Neuronal stem cell (in vitro differentiated cells): ENCODE data around the gene RTP2.

Experiments
- DNase-seq: peaks from one replicate; pipeline ENCODE4 v3.0.0-alpha.2; 2013; ENCODE audit warnings: low spot score
- H2AFZ ChIP-seq: one replicate; pipeline ENCODE4 v1.6.1; 2013; ENCODE audit warnings: mild to moderate bottlenecking, low read length, inconsistent platforms
- H2AK5ac ChIP-seq: 2 replicates; pipeline ENCODE4 v1.6.1; 2013; ENCODE audit warnings: low read depth, mild to moderate bottlenecking, inconsistent platforms, low read length, moderate library complexity, mixed read lengths
- H2BK120ac ChIP-seq: 2 replicates; pipeline ENCODE4 v1.6.1; 2013; ENCODE audit warnings: low read depth, mild to moderate bottlenecking, inconsistent platforms, low read length, moderate library complexity, mixed read lengths
- H2BK12ac ChIP-seq: one replicate; pipeline ENCODE4 v1.6.1; 2013; ENCODE audit warnings: low read length, inconsistent platforms
- H2BK15ac ChIP-seq: 2 replicates; pipeline ENCODE4 v1.6.1; 2013; ENCODE audit warnings: mild to moderate bottlenecking, low read length, inconsistent platforms, mixed read lengths
- H2BK5ac ChIP-seq: one replicate; pipeline ENCODE4 v1.6.1; 2013; ENCODE audit warnings: inconsistent platforms, mild to moderate bottlenecking, low read length, moderate library complexity
- H3K14ac ChIP-seq: one replicate; pipeline ENCODE4 v1.6.1; 2013; ENCODE audit warnings: low read length, inconsistent platforms
- H3K18ac ChIP-seq: 2 replicates; pipeline ENCODE4 v1.6.1; 2013; ENCODE audit warnings: low read length, inconsistent platforms
- H3K23ac ChIP-seq: 2 replicates; pipeline ENCODE4 v1.6.1; 2013; ENCODE audit warnings: low read depth, mild to moderate bottlenecking, mixed read lengths, low read length, inconsistent platforms; ENCODE audit not compliant: poor library complexity
- H3K27ac ChIP-seq: replicated peaks from 3 replicates; pipeline ENCODE4 v1.5.1; 2013; ENCODE audit warnings: low read length, inconsistent platforms
- H3K27me3 ChIP-seq, 3 experiments: 2 replicates each; pipeline ENCODE4 v1.6.1; 2013; ENCODE audit warnings: low read length in 3 of 3, mild to moderate bottlenecking in 2 of 3, inconsistent platforms in 1 of 3, low read depth in 1 of 3, mixed read lengths in 1 of 3, moderate library complexity in 1 of 3; ENCODE audit not compliant: control insufficient read depth in 3 of 3, insufficient read depth in 3 of 3
- H3K36me3 ChIP-seq, 2 donors: replicated peaks in 1 of 2; 2 replicates each; pipeline ENCODE4 v1.6.1; 2013; ENCODE audit warnings: low read length in 2 of 2; ENCODE audit not compliant: control insufficient read depth in 2 of 2, insufficient read depth in 2 of 2
- H3K4ac ChIP-seq: 2 replicates; pipeline ENCODE4 v1.6.1; 2013; ENCODE audit warnings: inconsistent platforms, mild to moderate bottlenecking, low read length, moderate library complexity
- H3K4me1 ChIP-seq, 2 donors: 1 replicate in 1 of 2; 2 replicates in 1 of 2; pipeline ENCODE4 v1.6.1; 2013; ENCODE audit warnings: low read length in 2 of 2, low read depth in 1 of 2; ENCODE audit not compliant: control insufficient read depth in 2 of 2, insufficient read depth in 1 of 2
- H3K4me2 ChIP-seq: one replicate; pipeline ENCODE4 v1.6.1; 2013; ENCODE audit warnings: mild to moderate bottlenecking, low read length, inconsistent platforms; ENCODE audit not compliant: insufficient read depth, poor library complexity, severe bottlenecking
- H3K4me3 ChIP-seq, 2 donors: 2 replicates each; pipeline ENCODE4 v1.5.1; 2013; ENCODE audit warnings: low read length in 2 of 2, mild to moderate bottlenecking in 2 of 2, inconsistent platforms in 1 of 2, moderate library complexity in 1 of 2
- H3K79me1 ChIP-seq: one replicate; pipeline ENCODE4 v1.6.1; 2013; ENCODE audit warnings: low read depth, mild to moderate bottlenecking, inconsistent platforms, low read length, moderate library complexity
- H3K9ac ChIP-seq: one replicate; pipeline ENCODE4 v1.6.1; 2013; ENCODE audit warnings: mild to moderate bottlenecking, low read depth, low read length, inconsistent platforms; ENCODE audit not compliant: poor library complexity
- H3K9me3 ChIP-seq, 2 donors: replicated peaks in 1 of 2; 2 replicates each; pipeline versions ENCODE3 to v1.6.1; 2013; ENCODE audit warnings: low read length in 2 of 2, mild to moderate bottlenecking in 2 of 2, inconsistent platforms in 1 of 2, low read depth in 1 of 2, mixed read lengths in 1 of 2, moderate library complexity in 1 of 2; ENCODE audit not compliant: control insufficient read depth in 2 of 2, insufficient read depth in 1 of 2
- H4K8ac ChIP-seq: one replicate; pipeline ENCODE4 v1.6.1; 2013; ENCODE audit warnings: low read depth, mild to moderate bottlenecking, inconsistent platforms, low read length, moderate library complexity
- H4K91ac ChIP-seq: one replicate; pipeline ENCODE4 v1.6.1; 2013; ENCODE audit warnings: low read length, low read depth, mild to moderate bottlenecking, inconsistent platforms; ENCODE audit not compliant: poor library complexity
- WGBS, 2 donors: extraction: QIAGEN DNeasy Blood & Tissue Kit; methylation state at CpG; one replicate each; pipeline ENCODE4 v1.1.7; 2013; ENCODE audit warnings: missing lambda C conversion rate in 2 of 2, mixed read lengths in 1 of 2; ENCODE audit not compliant: insufficient read length in 2 of 2, insufficient replicate concordance in 1 of 2; ENCODE audit errors: extremely low coverage in 2 of 2; 5-methylcytosine and 5-hydroxymethylcytosine counted together

Gene RTP2

GRCh38 chr3:187669675-187670504 is 32.5 kb downstream of the RTP2 start, which contains the start of gene SST:
Gene SST (minus strand): TSS chr3:187670394. CDS start chr3:187670291, 103 bp downstream.
- Histone ChIP-seq H2BK5ac (no peak within 1 kb of the TSS), H3K9ac (no peak within 1 kb of the TSS), H3K4me2 (peak within 1 kb of the TSS; percentile 45), H2AFZ (peak within 1 kb of the TSS; percentile 8), H3K18ac (no peak within 1 kb of the TSS), H3K23ac (no peak within 1 kb of the TSS), H3K36me3 (no peaks in the 10 kb centered on the region), H3K14ac (no peak within 1 kb of the TSS), H2AK5ac (no peak within 1 kb of the TSS), H3K4me1 (peaks cover 0 to 4% of the 10 kb centered on the region in 2 donors), H2BK12ac (no peak within 1 kb of the TSS), H3K79me1 (no peaks in the 10 kb centered on the region), H3K27ac (no peak within 1 kb of the TSS), H2BK120ac (no peak within 1 kb of the TSS), H3K9me3 (no peaks in the 10 kb centered on the region), H3K4ac (no peak within 1 kb of the TSS), H3K27me3 (peaks cover 0 to 38% (median 6%) of the 10 kb centered on the region in 3 experiments), H4K91ac (no peak within 1 kb of the TSS), H2BK15ac (no peak within 1 kb of the TSS), H4K8ac (no peak within 1 kb of the TSS), H3K4me3 (no peak within 1 kb of the TSS)
- no CpG with 5 or more reads among the region's 46 CpGs for WGBS, 2 donors
- DNase-seq: peak; percentile 82

- Histone ChIP-seq H3K27me3 (peaks cover 0 to 34% (median 6%) of the 10 kb centered on the region in 3 experiments), H3K9ac (no peak overlapping the region)
Measured at GRCh38 chr3:187667526-187667925, 34.8 kb downstream of the RTP2 start.

GRCh38 chr3:187665764-187666402 is 36.5 kb downstream of the RTP2 start:
- H4K8ac ChIP-seq: no peak overlapping the region
- DNase-seq: no peak
- H2BK12ac ChIP-seq: no peak overlapping the region
- no peak overlapping the region for H3K4me3 ChIP-seq
- no peak overlapping the region for H2BK120ac ChIP-seq
- H3K36me3 ChIP-seq: no peaks in the 10 kb centered on the region
- no peak overlapping the region for H2BK5ac ChIP-seq
- H3K4ac ChIP-seq: no peak overlapping the region
- H4K91ac ChIP-seq: no peak overlapping the region
- H3K27me3 ChIP-seq: peaks cover 0 to 21% (median 6%) of the 10 kb centered on the region in 3 experiments
- no peak overlapping the region for H3K9ac ChIP-seq
- no peak overlapping the region for H3K18ac ChIP-seq
- H2AFZ ChIP-seq: no peak overlapping the region
- H3K4me1 ChIP-seq: peaks cover 0 to 4% of the 10 kb centered on the region in 2 donors
- H3K4me2 ChIP-seq: no peak overlapping the region
- no CpG with 5 or more reads among the region's 3 CpGs for WGBS, 2 donors
- no peak overlapping the region for H3K23ac ChIP-seq
- H3K27ac ChIP-seq: no peak overlapping the region
- no peaks in the 10 kb centered on the region for H3K79me1 ChIP-seq
- H2BK15ac ChIP-seq: no peak overlapping the region
- H3K9me3 ChIP-seq: no peaks in the 10 kb centered on the region
- H2AK5ac ChIP-seq: no peak overlapping the region
- H3K14ac ChIP-seq: no peak overlapping the region

More at GRCh38 chr3:187667526-187667925, 34.8 kb downstream of the RTP2 start:
- Histone ChIP-seq H4K8ac (no peak overlapping the region), H2BK15ac (no peak overlapping the region), H2BK12ac (no peak overlapping the region), H2BK120ac (no peak overlapping the region), H2BK5ac (no peak overlapping the region), H2AFZ (no peak overlapping the region), H3K4me2 (no peak overlapping the region), H3K27ac (no peak overlapping the region), H3K9me3 (no peaks in the 10 kb centered on the region), H4K91ac (no peak overlapping the region), H3K14ac (no peak overlapping the region), H3K18ac (no peak overlapping the region), H3K4me3 (no peak overlapping the region), H3K4ac (no peak overlapping the region), H3K79me1 (no peaks in the 10 kb centered on the region), H3K23ac (no peak overlapping the region), H3K36me3 (no peaks in the 10 kb centered on the region), H3K4me1 (peaks cover 0 to 4% of the 10 kb centered on the region in 2 donors), H2AK5ac (no peak overlapping the region)
- DNase-seq: no peak

- Histone ChIP-seq H3K27me3 (peaks cover 0 to 13% (median 2%) of the 10 kb centered on the region in 3 experiments), H3K36me3 (no peaks in the 10 kb centered on the region), H2AFZ (no peak overlapping the region), H2BK5ac (no peak overlapping the region), H3K18ac (no peak overlapping the region), H3K14ac (no peak overlapping the region), H3K9ac (no peak overlapping the region), H4K8ac (no peak overlapping the region), H3K4ac (no peak overlapping the region), H3K79me1 (no peaks in the 10 kb centered on the region), H3K9me3 (no peaks in the 10 kb centered on the region), H3K4me3 (no peak overlapping the region), H2BK12ac (no peak overlapping the region), H3K27ac (no peak overlapping the region), H2BK15ac (no peak overlapping the region), H2AK5ac (no peak overlapping the region), H3K4me2 (no peak overlapping the region), H4K91ac (no peak overlapping the region), H3K23ac (no peak overlapping the region), H3K4me1 (no peaks in the 10 kb centered on the region), H2BK120ac (no peak overlapping the region)
- DNase-seq: no peak
Measured at GRCh38 chr3:187665010-187665409, 37.3 kb downstream of the RTP2 start.
